ENCODE data around the gene STT3B.

The STT3B gene

GRCh38 chr3:31652296-31652695, 119.6 kb downstream of the STT3B start:
- DNase-seq (ENCODE audit: low read depth), result no peak

- no peak for DNase-seq (ENCODE audit: low read depth)
These were observed 120.7 kb downstream of the STT3B start for GRCh38 chr3:31653464-31653863.

GRCh38 chr3:31654998-31655397, 122.3 kb downstream of the STT3B start:
- no peak for DNase-seq (ENCODE audit: low read depth)

GRCh38 chr3:31659246-31659645, 126.5 kb downstream of the STT3B start:
- DNase-seq (ENCODE audit: low read depth), result no peak

- DNase-seq (ENCODE audit: low read depth), result no peak
These were observed 128.6 kb downstream of the STT3B start for GRCh38 chr3:31661286-31661685.

GRCh38 chr3:31661993-31662670, 129.4 kb downstream of the STT3B start:
- DNase-seq (ENCODE audit: low read depth), result no peak

- DNase-seq (ENCODE audit: low read depth), result no peak
These were observed 131.3 kb downstream of the STT3B start for GRCh38 chr3:31664031-31664430.

GRCh38 chr3:31667582-31667981, 134.9 kb downstream of the STT3B start:
- no peak for DNase-seq (ENCODE audit: low read depth)

GRCh38 chr3:31668242-31668641, 135.5 kb downstream of the STT3B start:
- no peak for DNase-seq (ENCODE audit: low read depth)

GRCh38 chr3:31670136-31670535, 137.4 kb downstream of the STT3B start:
- DNase-seq (ENCODE audit: low read depth), result no peak

- DNase-seq (ENCODE audit: low read depth), result no peak
These were observed 138.0 kb downstream of the STT3B start for GRCh38 chr3:31670722-31671121.

- DNase-seq (ENCODE audit: low read depth), result no peak
These were observed 138.7 kb downstream of the STT3B start for GRCh38 chr3:31671451-31671850.

- DNase-seq (ENCODE audit: low read depth), result no peak
These were observed 139.3 kb downstream of the STT3B start for GRCh38 chr3:31671976-31672375.

GRCh38 chr3:31673950-31674349, 141.2 kb downstream of the STT3B start:
- no peak for DNase-seq (ENCODE audit: low read depth)

GRCh38 chr3:31676556-31676955, 143.8 kb downstream of the STT3B start:
- DNase-seq (ENCODE audit: low read depth), result no peak

- no peak for DNase-seq (ENCODE audit: low read depth)
These were observed 147.5 kb downstream of the STT3B start for GRCh38 chr3:31680072-31680870.

Measured in non-pigmented ciliary epithelial cell (primary cell).